Femur (tissue), 1 donor: ENCODE measurements around the gene ADAMTS8.

ENCODE experiments used
- DNase-seq: peaks from one replicate; pipeline ENCODE4 v3.0.0-alpha.2; 2017

Gene ADAMTS8

DNA sequence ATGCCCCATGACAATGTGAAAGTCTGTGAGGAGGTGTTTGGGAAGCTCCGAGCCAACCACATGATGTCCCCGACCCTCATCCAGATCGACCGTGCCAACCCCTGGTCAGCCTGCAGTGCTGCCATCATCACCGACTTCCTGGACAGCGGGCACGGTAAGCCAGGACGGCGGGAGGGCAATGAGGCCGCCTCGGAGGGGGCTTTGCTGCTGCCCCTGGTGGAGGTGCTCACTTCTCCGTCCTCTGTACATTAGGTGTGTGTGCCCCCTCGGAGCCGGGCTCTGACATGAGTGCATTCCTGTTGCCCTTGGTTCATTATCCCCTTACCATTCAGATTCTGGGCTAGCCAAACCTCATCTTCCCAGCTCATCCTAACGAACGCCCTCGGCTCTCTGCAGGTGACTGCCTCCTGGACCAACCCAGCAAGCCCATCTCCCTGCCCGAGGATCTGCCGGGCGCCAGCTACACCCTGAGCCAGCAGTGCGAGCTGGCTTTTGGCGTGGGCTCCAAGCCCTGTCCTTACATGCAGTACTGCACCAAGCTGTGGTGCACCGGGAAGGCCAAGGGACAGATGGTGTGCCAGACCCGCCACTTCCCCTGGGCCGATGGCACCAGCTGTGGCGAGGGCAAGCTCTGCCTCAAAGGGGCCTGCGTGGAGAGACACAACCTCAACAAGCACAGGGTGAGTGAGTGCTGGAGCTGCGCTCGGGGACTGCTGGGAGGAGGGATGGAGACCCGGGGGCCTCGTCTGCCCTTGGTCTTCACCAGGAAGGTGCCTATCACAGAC, 33.9 kb upstream of the ADAMTS8 start:
- no peak for DNase-seq

DNA sequence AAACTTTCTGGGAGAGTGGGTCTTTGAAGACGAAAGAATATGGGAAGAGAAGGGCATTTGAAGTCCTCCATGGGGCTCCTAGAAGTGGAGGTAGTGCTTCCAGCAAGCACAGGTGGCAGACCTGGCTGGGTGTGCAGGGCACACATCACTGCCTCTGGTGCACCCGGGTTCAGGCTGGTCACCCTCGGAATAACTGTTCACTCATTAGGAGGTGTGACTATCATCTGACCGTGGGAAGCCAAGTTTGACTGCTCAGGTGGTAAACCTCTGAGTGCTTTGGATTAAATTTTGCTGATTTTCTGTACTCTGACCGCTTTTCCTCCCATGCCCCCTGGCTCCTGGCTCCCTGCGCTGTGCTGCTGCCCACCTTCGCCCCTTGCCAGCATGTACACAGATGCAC, 31.1 kb upstream of the ADAMTS8 start:
- DNase-seq: no peak

DNA sequence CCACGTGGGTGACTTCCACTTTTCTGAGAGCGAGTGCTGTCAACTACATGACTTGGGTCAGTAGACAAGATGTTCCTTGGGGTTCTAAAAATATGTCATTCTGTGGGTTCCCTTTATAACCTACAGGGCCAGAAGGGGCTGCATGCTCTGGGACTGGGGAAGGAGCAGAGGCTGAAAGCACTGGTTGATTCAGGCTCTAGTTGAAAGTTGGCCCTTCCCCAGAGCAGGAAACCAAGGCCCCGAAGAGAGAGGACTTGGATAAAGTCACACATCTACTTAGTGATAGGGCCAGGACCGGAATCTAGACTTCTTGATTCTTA, 30.0 kb upstream of the ADAMTS8 start:
- DNase-seq: no peak

DNA sequence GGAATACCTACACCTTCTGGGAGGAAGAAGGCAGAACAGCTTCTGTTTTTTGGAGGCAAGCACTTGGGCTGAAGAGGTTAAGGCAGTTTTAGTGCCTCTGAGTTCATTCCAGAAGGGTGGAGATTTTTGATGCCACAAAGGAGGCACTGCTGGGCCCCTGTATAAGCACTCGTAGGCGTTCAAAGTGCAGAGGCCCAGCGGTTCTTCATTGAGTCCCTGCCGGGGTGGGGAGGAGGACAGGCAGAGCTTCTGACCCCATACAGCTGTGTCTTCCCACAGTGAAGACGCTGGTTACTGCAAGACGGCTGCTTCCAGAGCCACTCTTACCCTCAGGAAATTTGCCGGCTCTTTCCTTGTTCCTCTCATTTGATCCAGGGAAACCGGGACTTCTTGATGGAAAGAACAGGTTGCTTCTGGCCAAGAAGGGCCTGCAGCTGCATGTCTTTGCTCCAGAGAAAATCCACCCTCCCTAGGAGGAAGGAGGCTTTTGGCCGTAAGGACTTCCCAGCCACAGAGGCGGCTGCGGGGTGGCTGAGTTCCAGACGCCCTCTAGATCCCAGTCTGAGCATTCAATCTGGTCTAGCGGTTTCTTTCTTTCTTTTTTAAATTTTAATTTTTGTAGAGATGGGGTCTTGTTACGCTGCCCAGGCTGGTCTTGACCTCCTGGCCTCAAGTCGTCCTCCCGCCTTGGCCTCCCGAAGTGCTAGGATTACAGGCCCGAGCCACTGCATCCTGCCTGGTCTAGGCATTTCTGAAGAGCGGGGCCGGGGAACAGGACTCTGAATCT, 29.4 kb upstream of the ADAMTS8 start:
- DNase-seq: peak; percentile 80

DNA sequence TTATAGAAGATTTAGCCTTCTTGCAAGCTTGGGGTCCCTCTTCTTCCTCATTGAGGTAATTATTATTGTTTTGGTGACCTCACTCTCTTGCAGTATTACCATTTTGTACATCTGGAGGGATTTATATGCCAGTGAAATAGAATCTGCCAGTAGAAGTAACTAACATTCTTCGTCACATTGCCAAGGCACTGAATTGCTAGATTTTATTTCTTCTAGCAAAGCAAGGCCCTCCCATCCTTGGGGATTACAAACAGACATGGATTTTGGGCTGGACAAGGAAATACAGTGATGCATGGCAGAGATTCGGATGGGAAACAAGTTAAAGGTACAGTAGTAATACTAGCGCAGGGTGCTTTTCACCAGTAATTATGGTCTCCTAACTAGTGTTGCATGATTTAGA, 27.9 kb upstream of the ADAMTS8 start:
- no peak for DNase-seq

DNA sequence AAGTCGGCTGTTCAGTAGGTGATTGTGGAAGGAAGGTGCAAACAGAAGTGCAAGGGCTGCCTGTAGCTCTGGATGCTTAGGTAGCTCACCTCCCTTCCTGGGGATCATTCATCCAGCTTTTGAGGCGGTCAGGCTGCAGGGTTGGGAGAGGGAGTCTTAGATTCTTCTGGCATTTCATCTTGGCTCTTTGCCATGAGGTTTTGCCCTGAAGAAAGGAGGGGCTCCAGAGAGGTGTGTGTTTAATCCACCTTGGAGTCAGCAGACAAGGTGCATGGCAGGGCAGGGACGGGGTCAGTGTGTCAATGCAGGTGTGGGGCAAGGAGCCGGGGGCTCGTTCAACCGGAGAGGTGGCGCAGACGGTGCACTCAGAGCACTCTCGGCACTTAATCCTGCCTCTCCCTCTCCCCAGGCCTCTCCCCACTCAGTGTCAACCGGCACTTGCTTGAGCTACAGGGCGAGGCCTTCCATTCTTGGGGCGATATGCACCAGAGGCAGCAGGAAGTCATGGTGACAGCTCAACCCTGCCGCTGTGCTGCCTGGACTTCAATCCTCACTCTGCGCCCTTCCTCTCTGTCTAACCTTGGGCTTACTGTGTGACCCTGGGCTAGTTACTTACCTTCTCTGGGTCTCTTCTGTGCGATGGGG, 27.2 kb upstream of the ADAMTS8 start:
- no peak for DNase-seq

DNA sequence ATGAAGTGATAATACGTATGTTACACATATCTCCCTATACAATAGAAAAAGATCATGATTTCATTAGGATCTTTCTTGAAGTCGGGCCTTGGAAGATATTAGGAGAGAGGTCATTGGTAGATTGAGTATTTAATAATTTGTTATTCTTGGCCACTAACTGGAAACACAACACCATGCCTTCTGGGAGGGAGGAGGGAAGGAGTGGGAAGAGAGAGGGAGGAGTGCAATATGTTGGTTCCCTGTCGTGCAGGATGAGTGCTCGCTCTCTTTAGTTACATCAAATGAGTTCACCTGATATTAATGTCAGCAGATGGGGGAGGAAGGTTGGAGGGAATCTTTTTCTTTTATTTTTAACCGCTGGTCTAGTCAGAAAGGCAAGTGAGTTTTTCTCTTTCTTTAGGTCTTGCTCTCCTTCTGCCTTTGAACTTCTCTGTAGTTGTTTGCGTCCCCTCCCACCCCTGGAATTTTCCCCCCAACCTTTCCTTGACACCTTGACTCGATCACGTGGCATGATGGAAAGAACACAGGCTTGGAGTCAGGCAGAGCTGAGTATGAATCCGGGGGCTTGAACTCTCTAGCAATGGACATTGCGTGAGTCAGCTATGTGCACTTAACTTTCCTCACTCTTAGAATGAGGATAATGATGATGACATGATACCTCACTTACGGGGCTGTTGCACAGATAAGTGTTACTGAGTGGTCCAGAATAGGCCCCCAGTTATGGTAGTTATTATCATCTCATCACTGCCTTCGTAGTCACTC, 26.3 kb upstream of the ADAMTS8 start:
- DNase-seq: no peak

DNA sequence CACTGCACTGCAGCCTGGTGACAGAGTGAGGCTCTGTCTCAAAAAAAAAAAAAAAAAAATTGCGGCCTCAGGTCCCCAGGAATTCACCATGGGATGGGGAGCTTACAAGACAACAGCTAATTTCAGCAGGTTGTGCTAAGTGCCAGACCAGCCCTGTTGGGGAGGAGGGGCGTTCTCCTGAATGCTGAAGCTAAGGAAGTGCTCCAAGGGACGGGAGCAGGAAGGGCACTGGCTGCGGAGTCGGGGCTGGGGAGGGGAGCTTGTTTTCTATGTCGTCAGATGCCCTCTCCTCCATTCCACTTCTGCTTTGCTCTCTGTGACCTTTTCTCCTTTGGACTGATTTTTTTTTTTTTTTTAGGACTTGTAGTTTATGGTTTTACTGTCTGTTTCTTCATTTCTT, 24.5 kb upstream of the ADAMTS8 start:
- no peak for DNase-seq

DNA sequence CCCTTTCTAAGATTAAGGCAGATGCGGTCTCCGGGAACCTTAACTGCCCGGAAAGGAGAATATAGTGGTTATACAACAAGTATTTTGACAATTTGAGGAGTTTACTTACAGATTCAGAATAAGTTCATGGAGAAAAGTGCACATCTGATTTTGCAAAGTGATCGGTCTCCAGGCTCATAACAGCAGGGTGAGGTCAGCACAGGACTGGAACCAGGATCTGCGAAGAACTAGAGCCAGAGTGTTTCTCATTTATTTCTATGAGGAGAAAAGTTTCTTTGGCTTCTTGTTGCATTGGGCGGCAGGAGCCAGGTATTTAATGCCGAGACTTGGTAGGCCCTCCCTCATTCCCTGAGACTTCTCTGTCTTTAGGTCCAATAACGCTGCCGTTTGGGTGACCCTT, 23.8 kb upstream of the ADAMTS8 start:
- DNase-seq: no peak

DNA sequence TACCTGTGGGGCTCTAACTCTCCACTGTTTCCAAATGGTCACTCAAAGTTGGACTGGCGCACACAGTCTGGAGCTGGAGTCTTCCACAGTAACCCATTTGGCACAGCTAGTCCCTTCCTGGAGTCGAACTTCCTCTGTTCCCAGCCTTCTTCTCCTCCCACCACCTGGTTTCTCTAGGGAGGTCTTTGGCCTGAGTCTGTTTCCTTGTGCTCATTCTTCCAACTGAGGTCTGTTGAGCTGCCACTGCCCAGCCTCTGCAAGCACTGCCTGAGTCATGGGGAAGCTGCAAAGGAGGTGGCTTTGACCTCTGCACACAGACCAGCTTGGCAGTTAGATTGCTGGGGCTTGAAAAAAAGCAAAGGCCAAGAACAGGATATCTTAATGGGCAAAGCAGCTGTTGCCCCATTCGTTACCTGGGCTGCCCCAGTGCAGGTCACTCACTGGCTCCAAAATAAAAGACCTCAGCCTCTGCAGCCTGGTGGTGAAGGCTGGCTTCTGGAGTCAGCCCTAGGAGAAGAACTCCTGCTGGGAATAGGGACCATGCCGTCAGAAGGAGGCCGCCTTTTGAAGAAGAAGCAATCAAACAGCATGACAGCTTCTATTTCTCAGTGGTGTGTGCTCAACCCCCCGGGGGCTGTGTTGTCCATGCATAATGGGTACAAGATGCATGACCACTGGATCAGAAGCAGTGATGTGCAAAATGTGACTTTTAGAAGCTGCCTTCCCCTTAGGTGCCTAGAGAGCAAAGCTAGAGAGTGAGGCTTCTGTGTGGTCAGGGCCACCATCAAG, 23.0 kb upstream of the ADAMTS8 start:
- DNase-seq: peak; percentile 58

DNA sequence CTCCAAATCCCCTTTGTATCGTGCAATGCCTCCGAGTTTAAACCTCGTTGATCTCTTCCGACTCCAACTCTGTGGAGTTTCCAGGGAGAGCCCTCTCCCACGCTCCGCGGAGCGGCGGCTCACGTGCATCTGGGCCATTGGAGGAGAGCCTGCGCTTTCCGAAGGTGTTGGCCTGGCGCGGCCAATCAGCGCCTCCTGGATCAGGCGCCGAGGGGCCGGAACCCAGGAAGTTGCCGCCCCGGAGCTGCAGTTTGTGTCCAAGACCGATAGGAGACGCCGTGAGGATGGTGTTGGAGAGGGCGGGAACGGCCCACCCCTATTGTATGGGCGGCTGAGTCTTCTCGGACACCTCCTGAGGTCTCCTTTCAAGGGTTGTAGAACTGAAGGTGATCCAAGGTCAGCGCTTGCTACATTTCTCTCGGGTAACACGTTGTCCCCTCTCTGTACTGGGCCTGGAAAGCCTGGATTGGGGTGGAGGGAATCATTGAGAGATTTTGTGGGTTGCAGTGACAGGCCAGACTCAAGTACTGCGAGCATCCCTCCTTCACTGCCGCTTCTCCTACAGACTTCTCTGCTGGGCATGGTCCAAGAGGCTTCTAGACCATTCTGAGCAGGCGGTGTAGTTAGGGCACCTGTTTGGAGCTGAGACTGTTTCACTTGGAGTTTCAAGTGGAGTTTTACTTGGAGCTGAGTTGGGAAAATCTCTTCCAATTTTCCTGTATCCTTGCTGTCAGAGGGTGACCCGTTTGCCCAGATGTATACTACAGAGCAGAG, 21.8 kb upstream of the ADAMTS8 start:
- DNase-seq: peak; percentile 90

DNA sequence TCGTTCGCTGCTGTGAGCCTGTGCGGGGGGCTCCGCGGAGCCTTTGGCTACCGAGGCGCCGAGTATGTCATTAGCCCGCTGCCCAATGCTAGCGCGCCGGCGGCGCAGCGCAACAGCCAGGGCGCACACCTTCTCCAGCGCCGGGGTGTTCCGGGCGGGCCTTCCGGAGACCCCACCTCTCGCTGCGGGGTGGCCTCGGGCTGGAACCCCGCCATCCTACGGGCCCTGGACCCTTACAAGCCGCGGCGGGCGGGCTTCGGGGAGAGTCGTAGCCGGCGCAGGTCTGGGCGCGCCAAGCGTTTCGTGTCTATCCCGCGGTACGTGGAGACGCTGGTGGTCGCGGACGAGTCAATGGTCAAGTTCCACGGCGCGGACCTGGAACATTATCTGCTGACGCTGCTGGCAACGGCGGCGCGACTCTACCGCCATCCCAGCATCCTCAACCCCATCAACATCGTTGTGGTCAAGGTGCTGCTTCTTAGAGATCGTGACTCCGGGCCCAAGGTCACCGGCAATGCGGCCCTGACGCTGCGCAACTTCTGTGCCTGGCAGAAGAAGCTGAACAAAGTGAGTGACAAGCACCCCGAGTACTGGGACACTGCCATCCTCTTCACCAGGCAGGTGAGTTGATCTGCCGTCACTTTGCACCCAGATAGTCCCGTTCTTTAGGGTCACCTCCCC, 21.0 kb upstream of the ADAMTS8 start:
- DNase-seq: no peak

DNA sequence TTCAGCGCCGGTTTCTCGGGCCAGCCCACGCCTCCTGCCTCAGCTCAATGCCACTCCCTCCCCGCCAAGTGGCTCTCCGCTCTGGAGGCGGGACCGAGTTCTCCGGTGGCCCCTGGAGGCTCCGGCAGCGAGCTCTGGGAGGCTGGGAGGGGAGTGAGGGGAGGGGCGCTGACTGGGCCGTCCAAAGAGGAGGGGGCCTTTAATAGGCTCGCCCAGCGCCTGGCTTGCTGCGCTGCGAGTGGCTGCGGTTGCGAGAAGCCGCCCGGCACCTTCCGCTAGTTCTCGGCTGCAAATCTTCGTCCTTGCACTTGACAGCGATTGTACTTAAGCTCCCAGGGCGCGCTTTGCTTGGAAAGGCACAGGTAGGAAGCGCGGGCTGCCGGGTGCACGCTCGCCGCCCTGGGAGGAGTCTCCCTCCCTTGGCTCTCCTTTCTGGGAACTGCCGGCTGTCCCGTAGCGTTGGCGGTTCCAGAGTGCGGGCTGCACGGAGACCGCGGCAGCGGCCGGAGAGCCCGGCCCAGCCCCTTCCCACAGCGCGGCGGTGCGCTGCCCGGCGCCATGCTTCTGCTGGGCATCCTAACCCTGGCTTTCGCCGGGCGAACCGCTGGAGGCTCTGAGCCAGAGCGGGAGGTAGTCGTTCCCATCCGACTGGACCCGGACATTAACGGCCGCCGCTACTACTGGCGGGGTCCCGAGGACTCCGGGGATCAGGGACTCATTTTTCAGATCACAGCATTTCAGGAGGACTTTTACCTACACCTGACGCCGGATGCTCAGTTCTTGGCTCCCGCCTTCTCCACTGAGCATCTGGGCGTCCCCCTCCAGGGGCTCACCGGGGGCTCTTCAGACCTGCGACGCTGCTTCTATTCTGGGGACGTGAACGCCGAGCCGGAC, 20.3 kb upstream of the ADAMTS8 start, which contains the start of gene ADAMTS15:
TSS of gene ADAMTS15 (plus strand) at position 230 of the 894 bp plus-strand sequence. CDS start at position 559, 329 bp downstream.
- peak; percentile 94 for DNase-seq

DNA sequence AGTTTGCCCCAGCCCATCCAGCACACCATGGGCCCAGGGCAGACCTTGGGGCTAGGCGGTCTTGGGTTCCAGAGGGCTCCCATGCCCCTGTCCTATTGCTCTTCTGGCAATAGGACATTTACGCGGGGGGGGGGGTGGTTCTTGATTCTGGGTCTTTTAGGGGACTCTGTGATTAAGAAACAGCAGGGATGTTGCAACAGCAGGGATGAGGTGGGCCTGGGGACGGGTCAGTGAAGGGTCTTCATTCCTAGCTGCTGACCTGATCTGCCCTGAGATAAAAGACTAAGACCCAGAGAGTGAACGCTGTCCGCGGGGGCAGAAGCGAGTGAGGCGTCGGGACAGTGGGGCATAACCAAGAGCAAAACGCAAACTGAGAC, 19.6 kb upstream of the ADAMTS8 start:
- DNase-seq: no peak

DNA sequence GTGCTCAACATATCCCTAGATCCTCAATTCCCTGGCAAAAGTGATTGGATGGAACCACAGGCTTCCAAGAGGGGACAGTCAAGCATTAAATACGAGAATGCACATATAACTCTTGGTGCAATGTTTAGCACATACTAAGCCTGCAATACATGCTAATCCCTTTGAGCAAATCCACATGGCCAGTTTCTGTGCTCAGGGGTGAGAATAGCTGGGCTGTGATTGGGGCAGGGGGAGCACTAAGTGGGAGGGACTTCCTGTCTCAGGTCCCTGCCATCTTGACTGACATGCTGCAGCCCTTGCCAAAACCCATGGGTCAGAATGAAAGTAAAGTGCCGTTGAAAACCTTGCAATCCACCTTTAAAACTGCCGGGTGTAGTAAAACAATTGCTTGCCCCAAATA, 17.4 kb upstream of the ADAMTS8 start:
- no peak for DNase-seq

DNA sequence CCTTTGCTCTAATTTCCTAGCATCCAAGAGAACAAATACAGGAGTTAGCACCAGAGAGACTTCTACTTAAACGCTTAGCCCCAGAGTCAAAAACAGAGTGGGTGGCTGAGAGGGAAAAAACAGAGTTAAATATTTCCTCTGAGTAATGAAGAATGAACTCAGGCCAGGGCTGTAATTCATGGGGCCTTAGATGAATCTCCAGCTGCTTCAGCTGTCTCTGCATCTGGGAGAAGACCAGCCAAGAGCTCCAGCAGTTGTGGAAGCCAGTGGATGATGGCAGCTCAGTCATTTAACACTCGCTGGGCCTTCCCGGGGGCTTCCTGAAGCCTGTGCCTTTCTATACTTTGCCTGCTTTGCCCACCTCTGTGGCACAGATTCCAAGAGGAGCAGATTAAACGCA, 14.3 kb upstream of the ADAMTS8 start:
- DNase-seq: peak; percentile 78

DNA sequence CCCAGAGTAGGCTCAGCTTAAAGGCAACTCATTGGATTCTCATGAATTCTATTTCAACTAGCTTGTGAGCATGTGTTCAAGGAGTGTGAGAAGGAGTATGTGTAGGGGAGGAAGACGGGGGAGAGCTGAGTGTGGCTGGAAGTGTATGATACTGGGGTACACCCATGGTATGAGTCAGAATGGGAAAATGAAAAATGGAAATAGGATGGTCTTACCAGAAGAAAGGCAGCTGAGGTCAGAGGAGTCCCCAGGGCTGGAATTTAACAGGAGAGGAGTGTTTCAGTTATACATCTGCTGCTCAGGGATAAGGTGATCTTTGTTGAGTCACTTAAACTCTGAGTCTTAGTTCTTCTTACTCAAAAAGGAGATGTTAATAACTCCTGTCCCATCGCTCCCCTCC, 13.3 kb upstream of the ADAMTS8 start:
- no peak for DNase-seq

DNA sequence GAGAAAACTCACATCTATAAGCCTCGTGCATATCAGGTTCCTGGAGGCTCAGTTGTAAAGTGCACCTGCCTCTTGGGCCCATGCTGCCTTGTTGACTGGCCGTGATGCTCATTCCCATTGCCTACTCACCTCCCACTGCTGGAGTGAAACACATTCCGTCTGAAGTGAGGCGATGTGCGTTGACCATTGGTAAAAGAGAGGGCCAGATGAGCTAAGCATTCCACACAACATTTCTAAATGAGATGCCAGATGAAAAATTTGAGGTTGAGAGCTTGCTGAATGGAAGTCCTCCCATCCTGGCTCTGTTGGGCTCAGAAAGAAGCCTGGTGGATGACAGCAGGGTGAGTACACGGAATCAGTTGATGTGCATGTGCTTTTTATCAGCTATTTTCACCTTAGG, 11.5 kb upstream of the ADAMTS8 start:
- no peak for DNase-seq

DNA sequence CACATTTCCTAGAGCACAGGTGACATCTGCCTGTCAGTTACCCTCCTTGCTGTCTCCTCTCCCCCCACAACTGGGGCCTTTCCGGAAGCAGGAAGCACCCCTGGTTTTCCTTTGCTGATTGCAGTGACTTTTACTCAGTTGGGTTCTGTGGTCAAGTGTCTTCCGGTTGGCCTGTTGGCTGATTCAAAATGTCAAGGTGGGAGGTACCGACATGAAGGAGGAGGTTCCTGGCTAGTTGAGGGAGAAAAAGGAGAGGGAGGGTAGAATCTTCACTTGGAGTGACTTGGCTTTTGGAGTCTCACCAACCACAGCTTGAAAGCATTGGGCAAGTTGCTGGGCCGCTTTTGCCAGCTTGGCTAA, 10.7 kb upstream of the ADAMTS8 start:
- DNase-seq: no peak
